Liver (tissue), 9 donors: ENCODE measurements around the gene PEAK3. TPM values are rescaled to one million over a fixed set of nuclear protein-coding genes. Genes with fewer than 3 reads are reported as not detected.

ENCODE experiments used
- DNase-seq: peaks from one replicate; pipeline ENCODE4 v3.0.0-alpha.2; 2017; ENCODE audit warnings: low spot score
- H3K27ac ChIP-seq, 2 donors: one replicate each; pipeline ENCODE4 v1.7.0; 2013; ENCODE audit warnings: inconsistent platforms in 2 of 2, low read length in 2 of 2, control low read depth in 1 of 2, low read depth in 1 of 2, mild to moderate bottlenecking in 1 of 2
- H3K27me3 ChIP-seq, 4 donors: one replicate each; pipeline versions ENCODE4 v1.6.1 to v1.7.0; 2013; ENCODE audit warnings: low read length in 3 of 4, inconsistent platforms in 1 of 4, mild to moderate bottlenecking in 1 of 4, moderate library complexity in 1 of 4; ENCODE audit not compliant: control insufficient read depth in 4 of 4, insufficient read depth in 4 of 4
- H3K36me3 ChIP-seq, 4 donors: one replicate each; pipeline versions ENCODE4 v1.6.1 to v1.7.0; 2013; ENCODE audit warnings: low read length in 3 of 4, mild to moderate bottlenecking in 3 of 4, low read depth in 1 of 4, moderate library complexity in 1 of 4; ENCODE audit not compliant: control insufficient read depth in 4 of 4, insufficient read depth in 3 of 4
- H3K4me1 ChIP-seq, 4 donors: one replicate each; pipeline versions ENCODE4 v1.6.1 to v1.7.0; 2013; ENCODE audit warnings: low read length in 3 of 4, mild to moderate bottlenecking in 3 of 4, moderate library complexity in 1 of 4; ENCODE audit not compliant: control insufficient read depth in 4 of 4, insufficient read depth in 4 of 4
- H3K4me3 ChIP-seq, 3 donors: one replicate each; pipeline versions ENCODE4 v1.6.1 to v1.7.0; 2013; ENCODE audit warnings: low read length in 3 of 3, control low read depth in 1 of 3, low read depth in 1 of 3, mild to moderate bottlenecking in 1 of 3
- H3K9ac ChIP-seq, 2 donors: one replicate each; pipeline ENCODE4 v1.7.0; 2013; ENCODE audit warnings: low read length in 2 of 2, mild to moderate bottlenecking in 2 of 2, moderate library complexity in 2 of 2, control low read depth in 1 of 2, low read depth in 1 of 2
- H3K9me3 ChIP-seq, 4 donors: one replicate each; pipeline versions ENCODE4 v1.6.1 to v1.7.0; 2013; ENCODE audit warnings: low read length in 3 of 4; ENCODE audit not compliant: control insufficient read depth in 4 of 4
- ATF3 ChIP-seq: IDR thresholded peaks from 2 replicates; pipeline ENCODE4 v1.6.1; 2016; ENCODE audit warnings: antibody characterized with exemption
- EGR1 ChIP-seq, 2 donors: IDR thresholded peaks; 2 replicates each; pipeline ENCODE4 v1.6.1; 2016 to 2018; ENCODE audit warnings: antibody characterized with exemption in 2 of 2, low read depth in 2 of 2
- FOXA1 ChIP-seq: IDR thresholded peaks from 2 replicates; pipeline ENCODE4 v1.6.1; 2016; ENCODE audit warnings: antibody characterized with exemption
- FOXA2 ChIP-seq: IDR thresholded peaks from 2 replicates; pipeline ENCODE4 v1.6.1; 2016; ENCODE audit warnings: antibody characterized with exemption
- GABPA ChIP-seq, 2 donors: IDR thresholded peaks in 1 of 2; conservative IDR thresholded peaks in 1 of 2; 2 replicates each; pipeline ENCODE4 v1.6.1; 2016; ENCODE audit warnings: antibody characterized with exemption in 2 of 2, mild to moderate bottlenecking in 1 of 2, moderate library complexity in 1 of 2
- HNF4A ChIP-seq, 2 donors: conservative IDR thresholded peaks; 2 replicates each; pipeline ENCODE4 v1.6.1; 2016; ENCODE audit warnings: antibody characterized with exemption in 2 of 2, mild to moderate bottlenecking in 2 of 2
- HNF4G ChIP-seq: IDR thresholded peaks from 2 replicates; pipeline ENCODE4 v1.6.1; 2016; ENCODE audit warnings: antibody characterized with exemption
- JUND ChIP-seq, 2 donors: IDR thresholded peaks; 2 replicates each; pipeline ENCODE4 v1.6.1; 2016; ENCODE audit warnings: antibody characterized with exemption in 2 of 2
- MAX ChIP-seq: IDR thresholded peaks from 2 replicates; pipeline ENCODE4 v1.6.1; 2016; ENCODE audit warnings: antibody characterized with exemption
- RAD21 ChIP-seq, 2 donors: IDR thresholded peaks; 2 replicates each; pipeline ENCODE4 v1.6.1; 2016; ENCODE audit warnings: antibody characterized with exemption in 2 of 2, mild to moderate bottlenecking in 2 of 2
- RXRA ChIP-seq, 2 donors: IDR thresholded peaks; 2 replicates each; pipeline ENCODE4 v1.6.1; 2017 to 2018; ENCODE audit warnings: antibody characterized with exemption in 2 of 2, mild to moderate bottlenecking in 1 of 2
- TAF1 ChIP-seq: conservative IDR thresholded peaks from 2 replicates; pipeline ENCODE4 v1.6.1; 2016; ENCODE audit warnings: antibody characterized with exemption, mild to moderate bottlenecking
- YY1 ChIP-seq: IDR thresholded peaks from 2 replicates; pipeline ENCODE4 v1.6.1; 2016; ENCODE audit warnings: antibody characterized with exemption, mild to moderate bottlenecking
- WGBS: extraction: QIAGEN DNeasy Blood & Tissue Kit; methylation state at CpG from one replicate; pipeline ENCODE4 v1.1.7; 2013; 5-methylcytosine and 5-hydroxymethylcytosine counted together
- polyA plus RNA-seq, 2 donors: library from polyadenylated mRNA; stranded (reverse) in 1 of 2; unstranded in 1 of 2; fragments of 200-250 nt in 1 of 2; fragments of >200 nt in 1 of 2; fragmentation: Nextera tagmentation in 1 of 2; extraction: Ambion mirVana in 1 of 2; gene quantifications; one replicate each; pipeline versions ENCODE4 v1.2.1 to v1.2.3, GENCODE V29; 2013 to 2015
- total RNA-seq, 2 donors: library from RNA; depleted of rRNA; stranded (reverse); fragments of >200 nt; gene quantifications; one replicate each; pipeline ENCODE4 v1.2.3, GENCODE V29; 2014
- TF ChIP-seq, protein P1 (sequence below): fragments of 150-350 bp; IDR thresholded peaks from 2 replicates; pipeline ENCODE4 v1.5.1; 2017; ENCODE audit warnings: improper control_type of control experiment, low read depth, low read length; ENCODE audit not compliant: missing input control
- donor health status: healthy.
- donor health status: healthy.
- donor health status: healthy.
- donor health status: healthy.
- donor health status: healthy.

PEAK3 gene
- total and polyA plus RNA-seq, 4 donors: 0.09 to 0.67 (median 0.31) TPM

DNA sequence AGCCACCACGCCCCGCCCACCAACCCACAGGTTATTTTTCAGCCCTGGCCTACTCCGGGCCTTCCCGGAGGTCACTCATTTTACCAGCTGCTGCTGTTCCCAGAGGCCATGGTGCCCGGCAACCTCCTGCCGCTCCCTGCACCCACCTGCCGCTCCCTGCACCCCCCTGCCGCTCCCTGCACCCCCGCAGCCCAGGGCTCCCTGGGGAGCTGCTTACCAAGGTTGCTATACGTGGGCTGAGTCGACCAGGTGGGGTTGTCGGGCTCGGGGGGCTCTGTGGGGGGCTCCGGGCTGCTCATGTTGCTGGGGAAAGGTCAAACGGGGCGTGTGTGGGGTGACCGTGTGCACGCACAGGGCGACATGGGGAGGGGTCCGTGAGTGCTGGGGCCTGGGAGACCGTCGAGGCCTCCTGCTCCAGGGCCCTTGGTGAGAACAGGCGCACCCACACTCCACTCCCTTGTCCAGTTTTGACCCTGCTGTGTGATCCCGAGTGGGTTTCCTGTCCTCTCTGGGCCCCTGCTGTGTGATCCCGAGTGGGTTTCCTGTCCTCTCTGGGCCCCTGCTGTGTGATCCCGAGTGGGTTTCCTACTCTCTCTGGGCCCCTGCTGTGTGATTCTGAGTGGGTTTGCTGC lies 1.2 kb downstream of the PEAK3 start:
- WGBS: 75% methylated on average over 26 of the region's 26 CpGs

GRCh38 chr19:2278459-2279158 lies 3.4 kb downstream of the PEAK3 start:
- no peaks in the 10 kb centered on the region for H3K36me3 ChIP-seq
- H3K9ac ChIP-seq: no peak overlapping the region
- TF ChIP-seq, protein P1, sequence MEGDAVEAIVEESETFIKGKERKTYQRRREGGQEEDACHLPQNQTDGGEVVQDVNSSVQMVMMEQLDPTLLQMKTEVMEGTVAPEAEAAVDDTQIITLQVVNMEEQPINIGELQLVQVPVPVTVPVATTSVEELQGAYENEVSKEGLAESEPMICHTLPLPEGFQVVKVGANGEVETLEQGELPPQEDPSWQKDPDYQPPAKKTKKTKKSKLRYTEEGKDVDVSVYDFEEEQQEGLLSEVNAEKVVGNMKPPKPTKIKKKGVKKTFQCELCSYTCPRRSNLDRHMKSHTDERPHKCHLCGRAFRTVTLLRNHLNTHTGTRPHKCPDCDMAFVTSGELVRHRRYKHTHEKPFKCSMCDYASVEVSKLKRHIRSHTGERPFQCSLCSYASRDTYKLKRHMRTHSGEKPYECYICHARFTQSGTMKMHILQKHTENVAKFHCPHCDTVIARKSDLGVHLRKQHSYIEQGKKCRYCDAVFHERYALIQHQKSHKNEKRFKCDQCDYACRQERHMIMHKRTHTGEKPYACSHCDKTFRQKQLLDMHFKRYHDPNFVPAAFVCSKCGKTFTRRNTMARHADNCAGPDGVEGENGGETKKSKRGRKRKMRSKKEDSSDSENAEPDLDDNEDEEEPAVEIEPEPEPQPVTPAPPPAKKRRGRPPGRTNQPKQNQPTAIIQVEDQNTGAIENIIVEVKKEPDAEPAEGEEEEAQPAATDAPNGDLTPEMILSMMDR: no peak
- no peak for TF ChIP-seq JUND (IDR thresholded peaks at IDR 0.05)
- TF ChIP-seq MAX: no peak
- no peak for TF ChIP-seq YY1
- TF ChIP-seq GABPA (IDR thresholded peaks at IDR 0.05 in 1 of 2, conservative IDR thresholded peaks at IDR 0.05 in 1 of 2): no peak
- H3K9me3 ChIP-seq: no peaks in the 10 kb centered on the region
- DNase-seq: no peak
- H3K4me3 ChIP-seq: no peak overlapping the region
- no peaks in the 10 kb centered on the region for H3K27me3 ChIP-seq
- H3K27ac ChIP-seq: no peak overlapping the region
- 78% methylated on average over 33 of the region's 33 CpGs for WGBS
- H3K4me1 ChIP-seq: peaks cover 2 to 14% (median 8%) of the 10 kb centered on the region in 4 donors

More for the DNA sequence above, 1.2 kb downstream of the PEAK3 start:
- Histone ChIP-seq H3K27ac (no peak overlapping the region), H3K9ac (no peak overlapping the region), H3K9me3 (no peaks in the 10 kb centered on the region), H3K36me3 (no peaks in the 10 kb centered on the region), H3K27me3 (no peaks in the 10 kb centered on the region), H3K4me1 (no peaks in the 10 kb centered on the region), H3K4me3 (no peak overlapping the region)
- TF ChIP-seq YY1 (no peak), GABPA (IDR thresholded peaks at IDR 0.05 in 1 of 2, conservative IDR thresholded peaks at IDR 0.05 in 1 of 2) (no peak), TAF1 (no peak), FOXA2 (no peak), HNF4G (no peak), RXRA (IDR thresholded peaks at IDR 0.05) (no peak), ATF3 (no peak)
- TF ChIP-seq, protein P1: no peak
- no peak for DNase-seq

GRCh38 chr19:2277138-2277537 lies 4.8 kb downstream of the PEAK3 start:
- TF ChIP-seq RXRA (IDR thresholded peaks at IDR 0.05) (no peak), JUND (IDR thresholded peaks at IDR 0.05) (no peak), FOXA1 (no peak), MAX (no peak), EGR1 (IDR thresholded peaks at IDR 0.05; ENCODE audit: low read depth in 2 of 2) (no peak), TAF1 (no peak), HNF4A (conservative IDR thresholded peaks at IDR 0.05) (no peak), YY1 (no peak), GABPA (IDR thresholded peaks at IDR 0.05 in 1 of 2, conservative IDR thresholded peaks at IDR 0.05 in 1 of 2) (no peak), RAD21 (IDR thresholded peaks at IDR 0.05) (no peak)
- TF ChIP-seq, protein P1: no peak
- Histone ChIP-seq H3K4me1 (peaks cover 5 to 28% (median 21%) of the 10 kb centered on the region in 4 donors), H3K9ac (no peak overlapping the region), H3K9me3 (no peaks in the 10 kb centered on the region), H3K36me3 (peaks cover 2 to 9% (median 5%) of the 10 kb centered on the region in 4 donors), H3K27ac (no peak overlapping the region), H3K27me3 (no peaks in the 10 kb centered on the region), H3K4me3 (no peak overlapping the region)
- WGBS: 88% methylated on average over 9 of the region's 9 CpGs
- DNase-seq: no peak
